ENCODE results near the gene LRMDA.

LRMDA gene

DNA sequence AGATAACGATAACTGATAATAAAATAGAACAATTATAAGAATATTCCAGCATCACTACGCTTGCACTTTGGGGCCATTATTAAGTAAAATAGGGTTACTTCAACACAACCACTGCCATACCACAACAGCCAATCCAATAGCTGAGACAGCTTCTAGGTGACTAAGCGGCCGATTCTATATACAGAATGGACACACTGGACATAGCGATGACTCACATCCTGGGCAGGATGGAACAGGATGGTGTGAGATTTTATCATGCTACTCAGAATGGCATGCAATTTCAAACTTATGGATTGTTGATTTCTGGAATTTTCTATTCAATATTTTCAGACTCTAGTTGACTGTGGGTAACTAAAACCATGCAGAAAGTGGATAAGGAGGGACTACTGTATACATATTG is 920.9 kb downstream of the LRMDA start:
- DNase-seq (ENCODE audit: low read depth in 1 of 2, low spot score in 1 of 2), result no peak

DNA sequence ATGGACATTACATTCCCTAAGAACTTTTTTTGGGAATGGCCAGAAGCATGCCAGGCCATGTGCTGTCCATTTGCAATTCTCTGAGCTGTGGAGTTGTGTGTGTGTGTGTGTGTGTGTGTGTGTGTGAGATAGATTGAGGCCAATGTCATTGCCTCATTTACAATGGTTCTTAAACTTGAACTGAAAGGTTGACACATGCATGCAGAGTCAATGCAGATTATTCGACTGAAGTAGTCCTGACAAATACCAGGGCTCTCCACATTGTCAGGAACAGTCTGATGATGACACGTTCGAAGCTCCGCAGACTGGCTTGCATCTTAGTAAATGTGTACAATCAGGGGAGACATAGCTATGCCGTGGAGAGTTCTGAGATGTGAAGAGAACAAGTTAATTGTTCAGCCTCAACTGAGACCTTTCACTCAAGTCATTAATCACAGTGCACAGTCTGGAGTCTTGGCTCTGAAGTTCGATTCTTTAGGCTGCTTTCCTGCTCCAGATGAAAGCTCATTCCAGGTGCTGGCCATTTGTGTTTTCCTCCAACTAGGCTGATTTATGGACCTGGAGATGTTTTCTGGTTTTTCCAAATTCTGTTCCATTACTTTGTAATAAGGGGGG is 921.9 kb downstream of the LRMDA start:
- DNase-seq (ENCODE audit: low read depth in 1 of 2, low spot score in 1 of 2), result no peak

DNA sequence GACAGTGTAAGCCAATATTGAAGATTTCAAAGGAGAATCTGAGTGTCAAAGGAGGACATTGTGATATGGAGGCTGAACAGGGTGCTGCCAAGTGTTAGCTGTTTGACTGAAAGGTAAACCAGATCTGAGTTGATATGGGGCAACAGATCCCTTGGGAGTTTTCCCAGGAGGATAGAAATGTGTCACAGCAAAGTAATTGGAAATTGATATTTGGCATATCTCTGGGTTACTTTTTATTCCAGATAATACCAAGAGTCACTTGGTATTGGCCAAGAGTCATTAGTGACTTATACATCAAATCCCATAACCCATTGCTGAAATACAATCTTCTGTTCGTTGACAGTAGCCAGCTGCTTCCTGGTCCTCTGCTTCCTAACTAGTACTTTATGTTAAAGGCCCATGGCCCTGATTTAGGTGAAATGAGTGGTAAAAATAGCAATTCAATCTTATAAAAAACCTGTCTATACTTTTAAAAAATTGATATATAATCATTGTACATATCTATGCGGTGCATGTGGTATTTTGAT is 922.9 kb downstream of the LRMDA start:
- no peak for DNase-seq (ENCODE audit: low read depth in 1 of 2, low spot score in 1 of 2)

DNA sequence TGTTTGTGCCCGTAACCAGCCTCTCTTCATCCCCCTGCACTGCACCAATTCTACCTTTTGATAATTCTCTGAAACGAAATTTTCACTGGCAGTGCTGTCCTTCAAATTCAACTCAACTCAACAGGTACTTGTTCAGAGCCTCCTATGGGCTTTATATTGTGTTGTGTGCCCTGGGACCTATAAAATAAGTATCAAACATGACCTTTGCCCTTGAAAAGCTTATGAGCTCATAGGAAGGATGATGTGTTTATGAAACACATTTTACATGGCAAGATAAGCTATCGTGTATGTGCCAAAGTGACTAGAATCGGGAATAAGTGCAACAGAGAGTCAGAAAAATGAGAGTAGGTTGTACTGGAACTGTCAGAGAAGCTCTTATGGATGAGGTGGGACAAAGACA is 923.5 kb downstream of the LRMDA start:
- no peak for DNase-seq (ENCODE audit: low read depth in 1 of 2, low spot score in 1 of 2)

DNA sequence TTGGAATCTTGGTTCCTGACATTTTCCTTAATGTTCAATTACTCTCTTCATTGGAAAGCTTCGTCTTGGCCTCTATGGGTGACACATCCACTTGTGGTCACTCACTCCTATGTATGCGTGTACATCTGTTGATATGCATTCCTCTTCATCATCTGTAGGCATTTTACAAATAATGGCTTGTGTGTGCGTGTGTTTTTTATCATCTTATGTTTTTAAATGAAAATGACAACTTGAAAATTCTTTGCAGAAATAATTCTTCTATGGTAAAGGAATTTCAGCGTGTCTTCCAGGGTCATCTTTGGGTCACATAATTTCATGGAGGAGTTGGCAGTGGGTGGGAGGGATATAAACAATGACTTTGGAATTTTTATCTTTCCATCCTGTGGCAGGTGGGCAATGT is 925.1 kb downstream of the LRMDA start:
- DNase-seq (ENCODE audit: low read depth in 1 of 2, low spot score in 1 of 2), result no peak

DNA sequence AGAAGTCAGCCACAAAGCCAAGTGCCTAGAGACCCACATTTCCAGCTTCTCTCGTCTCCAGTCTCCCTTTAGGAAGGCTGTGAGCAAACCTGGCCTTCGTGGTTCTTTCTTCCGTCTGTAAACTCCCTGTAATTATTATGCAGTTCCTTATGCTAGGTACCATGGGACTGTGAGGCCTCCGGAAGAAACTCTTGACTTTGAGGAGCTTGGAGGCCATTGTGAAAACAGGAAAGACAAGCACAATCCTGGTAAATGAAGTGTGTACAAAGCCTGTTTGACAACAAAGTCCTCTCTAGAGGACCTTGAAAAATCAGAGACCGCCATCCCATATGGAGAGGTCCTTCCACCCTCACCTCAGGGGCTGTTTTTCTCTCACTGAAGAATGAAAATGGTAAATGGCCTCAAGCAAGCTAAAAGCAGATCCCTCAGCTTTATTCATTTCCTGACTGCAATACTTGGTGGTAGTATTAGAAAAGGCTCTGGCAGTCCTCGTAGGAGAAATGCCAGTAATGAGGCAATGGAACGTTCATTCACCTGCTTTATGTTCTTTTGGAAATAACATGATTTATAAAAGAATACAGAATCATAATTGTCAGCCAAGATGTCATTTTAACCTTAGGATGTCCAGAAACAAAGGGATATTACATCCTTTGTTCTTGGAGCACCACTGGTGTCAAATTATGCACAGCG is 926.4 kb downstream of the LRMDA start:
- DNase-seq (ENCODE audit: low read depth in 1 of 2, low spot score in 1 of 2), result no peak

DNA sequence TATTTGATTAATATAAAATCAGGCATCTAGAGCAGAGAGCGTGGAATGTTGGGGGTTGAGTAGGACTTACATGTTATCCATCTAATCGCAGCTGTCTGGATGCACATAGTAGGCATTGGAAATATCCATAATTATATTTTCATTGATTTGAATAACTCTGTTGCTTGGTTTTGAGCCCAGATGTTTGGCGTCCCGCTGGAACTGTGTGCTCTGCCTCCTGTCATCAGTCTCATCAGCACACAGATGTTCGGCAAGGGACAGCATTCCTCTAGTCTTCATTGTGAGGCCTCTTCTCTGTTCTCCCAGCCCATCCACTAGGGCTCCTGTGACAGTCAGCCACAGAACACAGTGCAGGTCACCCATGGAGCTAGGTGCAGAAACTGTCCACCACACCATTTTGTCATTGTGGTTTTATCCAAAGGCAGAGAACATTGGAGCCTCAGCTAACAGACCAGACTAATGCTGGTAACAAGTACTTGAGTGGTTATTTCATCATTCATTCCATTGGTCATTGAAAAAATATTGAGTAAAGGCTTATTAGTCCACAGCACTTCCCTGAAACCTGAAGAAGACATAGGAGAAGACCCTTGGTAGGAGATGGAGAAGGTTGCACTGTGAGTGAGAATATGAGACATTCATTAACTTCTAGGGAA is 927.4 kb downstream of the LRMDA start:
- no peak for DNase-seq (ENCODE audit: low read depth in 1 of 2, low spot score in 1 of 2)

DNA sequence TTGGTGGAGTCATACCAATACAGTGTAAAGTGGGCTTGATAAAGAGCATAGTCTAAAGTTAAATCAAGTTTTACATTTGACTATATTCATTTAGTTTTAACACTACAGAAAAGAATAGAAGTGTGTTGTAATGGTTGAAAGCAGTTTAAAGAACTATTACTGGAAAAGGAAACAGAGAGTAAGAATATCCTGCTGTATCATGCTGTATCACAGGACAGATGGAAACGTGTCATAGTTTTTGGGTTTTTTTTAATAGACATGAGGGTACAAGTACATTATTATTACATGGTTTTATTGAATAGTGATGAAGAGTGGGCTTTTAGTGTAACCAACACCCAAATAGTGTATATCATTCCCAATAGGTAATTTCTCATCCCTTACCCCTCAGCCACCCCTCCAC is 944.3 kb downstream of the LRMDA start:
- DNase-seq (ENCODE audit: low read depth in 1 of 2, low spot score in 1 of 2), result no peak

DNA sequence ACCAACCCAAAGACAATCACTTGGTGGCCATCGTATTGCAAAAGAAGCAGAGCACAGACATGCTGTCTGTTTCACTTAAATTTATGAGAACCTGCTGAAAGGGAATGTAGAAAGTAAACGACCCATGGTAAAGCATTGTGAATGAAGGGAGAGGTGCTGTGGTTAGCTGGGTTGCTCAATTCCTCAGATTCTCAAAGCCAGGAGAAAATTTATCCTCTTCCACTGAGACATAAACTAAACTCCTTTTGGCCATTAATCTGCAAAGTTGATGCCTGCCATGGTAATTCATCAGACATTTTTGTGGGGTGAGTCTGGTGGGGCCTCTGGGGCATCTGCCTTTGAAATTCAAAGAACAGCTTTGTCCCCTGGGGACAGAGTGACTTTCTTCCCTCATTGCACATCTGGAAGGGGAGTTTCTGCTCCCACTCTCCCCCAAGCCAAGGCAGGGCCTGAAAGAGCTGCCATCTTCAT is 951.0 kb downstream of the LRMDA start:
- no peak for DNase-seq (ENCODE audit: low read depth in 1 of 2, low spot score in 1 of 2)

DNA sequence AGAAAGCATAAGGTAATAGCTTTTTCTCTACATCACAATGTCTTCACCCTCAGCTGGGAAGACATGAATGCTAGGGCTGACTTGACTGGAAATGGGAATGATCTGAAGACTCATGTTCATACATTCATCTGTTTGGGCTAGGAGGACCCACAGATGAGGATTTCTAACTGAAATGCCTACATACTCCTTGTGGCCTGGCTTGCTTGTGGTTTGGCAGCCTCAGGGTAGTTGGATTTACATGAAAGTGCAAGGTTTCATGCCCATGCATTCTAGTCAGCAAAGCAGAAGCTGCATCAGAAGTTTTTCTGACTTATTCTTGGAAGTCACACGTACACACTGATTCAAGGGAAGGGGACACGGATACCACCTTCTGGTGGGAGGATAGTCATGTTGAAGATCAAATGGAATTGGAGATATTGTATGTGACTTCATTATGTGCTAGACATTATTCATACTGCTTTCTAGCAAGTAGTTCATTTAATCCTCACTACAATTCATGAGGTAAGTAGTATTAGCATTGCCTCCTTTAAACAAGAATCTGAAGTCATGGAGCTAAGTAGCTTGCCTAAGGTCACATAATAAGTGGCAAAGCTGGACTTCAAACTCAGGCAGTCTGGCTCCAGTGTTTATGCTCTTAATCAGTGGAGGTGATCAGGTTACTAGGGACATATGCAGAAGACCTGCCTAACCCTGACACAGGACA is 957.0 kb downstream of the LRMDA start:
- no peak for DNase-seq (ENCODE audit: low read depth in 1 of 2, low spot score in 1 of 2)

DNA sequence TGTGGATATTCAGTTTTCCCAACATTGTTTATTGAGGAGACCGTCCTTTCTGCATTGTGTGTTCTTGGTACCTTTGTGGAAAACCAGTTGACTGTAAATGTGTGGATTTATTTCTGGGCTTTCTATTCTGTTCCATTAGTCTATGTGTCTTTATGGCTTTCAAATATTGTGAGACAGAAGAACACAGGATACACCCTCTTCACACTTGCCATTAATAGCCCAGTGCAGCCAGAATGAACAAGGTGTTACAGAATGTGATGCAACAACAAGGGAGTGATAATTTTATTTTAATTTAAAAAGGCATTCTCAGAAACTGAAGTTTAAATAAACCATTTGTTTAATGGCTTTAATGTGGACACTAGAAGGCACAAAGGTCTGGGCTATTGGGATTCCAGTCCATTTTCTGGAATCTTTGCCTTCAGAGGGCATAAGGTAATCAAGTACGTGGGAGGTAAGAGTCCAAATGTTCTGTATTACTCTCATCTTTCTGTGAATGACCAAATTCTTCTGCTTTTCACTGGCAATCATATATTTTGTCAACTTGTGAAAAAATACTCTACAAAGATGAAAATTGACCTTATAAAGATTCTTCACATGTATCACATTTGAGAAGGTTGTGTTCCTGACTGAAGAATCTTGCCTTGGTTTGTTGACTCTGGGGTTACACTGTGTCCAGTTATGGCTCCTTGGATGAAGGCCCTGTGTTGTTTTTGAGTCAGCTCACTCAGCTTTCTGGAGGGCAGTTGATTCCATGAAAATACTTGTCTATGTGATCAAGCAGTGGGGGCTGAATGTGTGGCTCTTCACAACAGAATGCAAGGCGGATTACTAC is 962.7 kb downstream of the LRMDA start:
- no peak for DNase-seq (ENCODE audit: low read depth in 1 of 2, low spot score in 1 of 2)

DNA sequence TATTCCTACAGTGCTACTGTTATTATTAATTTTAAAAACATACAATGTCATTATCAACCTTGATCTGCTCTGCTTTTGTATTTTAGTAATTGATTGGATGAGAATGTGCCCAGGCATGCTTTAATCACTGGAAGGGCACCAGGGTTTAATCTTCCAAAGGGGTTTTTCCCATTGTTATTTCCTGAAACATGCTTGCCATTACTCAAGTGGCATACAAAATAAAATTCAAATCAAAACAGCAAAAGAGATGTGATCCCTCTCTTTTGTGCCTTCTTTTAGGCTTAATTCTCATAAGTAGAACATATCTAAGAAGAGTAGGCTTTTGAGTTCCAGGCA is 963.3 kb downstream of the LRMDA start:
- no peak for DNase-seq (ENCODE audit: low read depth in 1 of 2, low spot score in 1 of 2)

DNA sequence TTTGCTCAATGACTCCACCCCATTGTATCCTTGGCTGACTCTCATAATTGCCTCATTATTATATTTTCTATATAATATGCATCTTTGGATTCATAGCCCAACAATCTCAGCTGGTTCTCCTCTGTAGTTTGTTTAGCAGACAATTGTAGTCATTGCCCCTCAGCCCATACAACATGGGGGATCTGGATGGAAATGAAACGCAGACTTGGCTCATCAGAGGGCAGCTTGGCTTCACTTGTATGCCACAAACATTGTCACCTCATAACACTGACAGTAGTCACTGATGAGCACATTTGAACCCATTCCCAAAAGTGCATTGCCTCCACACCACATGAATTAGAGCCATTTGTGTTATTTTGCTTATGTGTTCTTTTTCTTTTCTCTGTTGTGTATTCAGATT is 963.8 kb downstream of the LRMDA start:
- no peak for DNase-seq (ENCODE audit: low read depth in 1 of 2, low spot score in 1 of 2)

DNA sequence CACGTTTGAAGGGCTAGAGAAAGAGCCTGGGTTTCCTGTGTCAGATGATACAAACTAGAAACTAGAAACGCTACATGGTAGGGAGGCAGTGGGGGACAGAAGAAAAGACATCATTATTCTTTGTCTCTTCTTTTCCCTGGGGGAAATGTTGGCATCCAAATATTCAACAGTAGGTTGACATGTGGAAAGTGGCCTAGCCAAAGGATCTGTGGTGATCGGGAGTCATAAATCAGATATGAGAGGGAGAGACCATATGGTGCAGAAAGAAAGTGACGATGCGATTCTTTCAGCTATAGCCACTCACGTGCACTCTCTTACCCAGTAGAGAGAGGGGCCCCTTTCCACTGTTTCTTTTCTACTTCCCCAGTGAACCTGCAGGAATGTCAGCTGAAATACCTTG is 964.7 kb downstream of the LRMDA start:
- DNase-seq (ENCODE audit: low read depth in 1 of 2, low spot score in 1 of 2), result no peak

DNA sequence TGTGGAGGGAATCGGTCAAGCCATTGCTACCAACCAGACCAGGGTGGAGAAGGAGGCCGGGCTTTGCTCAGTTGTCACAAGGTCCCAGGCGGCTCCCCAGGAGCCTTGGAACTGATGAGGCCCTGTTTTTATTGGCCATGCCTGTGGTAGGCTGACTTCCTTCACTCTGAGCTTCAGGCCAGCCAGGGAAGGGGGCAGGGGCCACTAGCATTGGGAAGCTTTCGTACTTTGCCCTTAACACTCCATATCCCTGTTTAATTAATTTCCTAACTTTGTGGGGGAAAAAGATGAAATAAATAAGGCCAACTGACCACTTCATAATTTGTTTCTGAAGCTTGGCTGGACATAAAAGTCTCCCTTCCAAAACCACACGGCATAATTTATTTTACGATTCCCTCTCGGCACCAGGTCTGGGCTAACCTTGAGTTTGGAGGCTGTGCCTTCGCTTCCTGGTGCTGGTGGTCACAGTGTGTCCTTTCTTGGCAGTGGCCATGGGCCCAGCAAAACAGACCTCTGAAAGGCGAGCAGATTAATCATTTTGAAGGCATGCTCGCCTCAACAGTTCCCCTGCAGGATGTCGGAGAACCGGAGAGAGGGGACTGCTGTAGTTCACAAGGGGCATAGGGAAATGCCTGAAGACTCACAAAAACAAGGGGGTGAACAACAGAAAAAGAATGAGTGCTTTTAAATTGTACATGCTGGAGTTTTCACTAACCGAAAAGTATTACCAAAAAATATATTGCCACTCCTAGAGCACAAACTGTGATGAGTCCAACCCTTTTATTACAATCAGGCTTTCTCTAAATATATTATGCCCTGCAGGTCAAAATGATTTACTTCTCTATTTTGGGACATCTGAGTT is 966.0 kb downstream of the LRMDA start:
- no peak for DNase-seq (ENCODE audit: low read depth in 1 of 2, low spot score in 1 of 2)

DNA sequence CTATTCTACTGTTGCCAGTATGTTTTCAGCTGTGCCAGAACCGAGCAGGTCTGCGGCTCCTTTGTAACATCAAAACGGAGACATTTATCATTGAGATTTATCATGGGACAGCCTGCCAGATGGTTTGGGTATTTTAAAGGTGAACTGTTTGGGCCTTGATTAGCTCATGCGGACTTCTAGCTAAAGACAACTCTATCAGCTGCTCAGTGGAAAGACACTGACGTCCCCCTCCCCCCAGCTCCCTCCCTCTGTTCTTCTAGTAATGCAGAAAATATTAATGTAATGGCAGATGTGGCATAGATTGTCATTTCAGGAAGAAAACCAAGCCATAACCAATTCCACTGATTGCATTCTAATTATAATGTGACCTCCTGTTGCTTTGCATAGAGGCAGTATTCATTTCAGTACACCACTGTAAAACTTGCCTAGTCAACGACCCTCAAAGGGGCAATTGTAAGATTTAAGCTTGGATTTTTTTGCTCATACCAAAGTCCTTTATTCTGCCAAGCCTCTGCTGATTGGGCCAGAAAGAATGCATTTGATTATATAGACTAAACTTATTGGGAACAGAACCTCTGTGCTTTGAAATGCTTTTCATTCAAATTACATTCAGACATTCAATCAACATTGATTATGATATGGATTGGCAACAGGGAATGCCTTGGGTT is 966.8 kb downstream of the LRMDA start:
- no peak for DNase-seq (ENCODE audit: low read depth in 1 of 2, low spot score in 1 of 2)

DNA sequence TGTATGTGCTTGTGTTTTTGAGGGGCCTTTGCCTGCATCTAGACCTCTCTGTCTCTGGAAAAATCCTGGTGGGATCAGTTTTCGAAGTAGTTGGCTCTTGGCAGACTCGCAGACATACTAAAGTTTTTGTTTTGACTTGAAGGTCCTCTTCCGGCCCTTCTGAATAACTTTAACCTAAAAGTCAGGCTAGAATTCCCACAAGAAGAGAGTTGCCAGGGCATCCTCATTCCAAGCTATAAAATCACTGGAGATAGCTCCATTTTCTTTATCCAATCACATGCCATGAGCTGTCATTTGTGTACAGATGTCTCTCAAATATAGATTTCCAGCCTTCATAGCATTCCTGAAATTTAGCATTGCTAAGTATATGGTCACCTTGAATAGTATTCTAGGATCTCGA is 967.8 kb downstream of the LRMDA start:
- DNase-seq (ENCODE audit: low read depth in 1 of 2, low spot score in 1 of 2), result no peak

DNA sequence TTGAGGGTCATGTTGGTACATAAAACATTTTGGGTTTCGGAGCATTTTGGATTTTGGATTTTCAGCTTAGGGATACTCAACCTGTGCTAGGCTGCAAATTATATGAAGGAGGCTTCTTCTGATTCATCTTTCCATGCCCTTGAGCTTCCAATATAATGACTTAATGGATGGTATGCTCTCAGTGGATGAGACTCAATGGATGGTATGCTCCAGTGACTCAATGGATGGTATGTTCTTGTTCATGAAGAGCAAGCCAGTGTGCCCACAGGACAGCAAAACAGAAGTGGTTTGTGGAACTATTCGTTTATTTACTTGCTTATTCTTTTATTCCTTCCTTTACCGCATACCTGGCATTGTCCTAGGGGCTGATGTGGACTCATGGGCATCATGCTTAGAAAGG is 969.6 kb downstream of the LRMDA start:
- DNase-seq (ENCODE audit: low read depth in 1 of 2, low spot score in 1 of 2), result no peak

DNA sequence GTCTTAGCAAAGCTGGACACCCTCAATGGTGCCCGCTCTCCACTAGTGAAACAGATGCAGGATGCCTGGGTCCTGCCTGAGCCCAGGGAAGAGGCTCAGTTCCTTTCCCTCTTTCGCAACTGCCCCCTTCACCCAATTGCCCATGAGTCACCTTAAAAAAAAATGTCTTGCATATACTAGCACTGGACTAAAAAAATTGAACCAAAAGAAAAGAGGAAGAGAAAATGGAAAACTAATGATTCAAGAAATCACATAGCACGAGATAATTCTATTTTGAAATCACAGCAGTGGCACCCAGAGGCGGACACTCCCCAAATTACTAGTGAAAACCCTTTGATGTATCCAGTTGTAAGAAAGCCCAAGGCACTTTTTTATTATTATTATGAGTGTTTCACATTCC is 972.5 kb downstream of the LRMDA start:
- no peak for DNase-seq (ENCODE audit: low read depth in 1 of 2, low spot score in 1 of 2)

DNA sequence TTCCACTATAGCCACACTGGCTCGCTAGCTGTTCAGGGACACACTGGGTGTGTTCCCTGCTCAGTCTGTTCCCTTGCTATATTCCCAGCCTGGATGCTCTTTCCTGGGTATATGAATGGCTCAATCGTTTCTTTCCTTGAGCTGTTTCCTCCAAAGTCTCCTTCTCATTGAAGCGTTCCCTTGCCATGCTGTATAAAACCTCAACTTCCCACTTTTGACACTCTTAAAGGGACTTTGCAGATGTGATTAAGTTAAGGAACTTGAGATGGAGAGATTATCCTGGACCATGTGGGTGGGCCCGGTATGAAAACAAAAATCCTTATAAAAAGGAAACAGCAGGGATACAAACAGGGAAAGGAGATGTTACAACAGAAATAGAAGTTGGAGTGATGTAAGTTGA is 973.1 kb downstream of the LRMDA start:
- no peak for DNase-seq (ENCODE audit: low read depth in 1 of 2, low spot score in 1 of 2)

Data from stimulated activated CD4-positive, alpha-beta T cell treated with anti-CD3 and anti-CD28 coated beads, Interleukin-15, amount 100 ng/mL, for 1 hour (primary cell).